Measurements from ENCODE around the gene ARL5C.
"Not testable (repeated sequence)": the region's sequence is repeated elsewhere in the genome, so short reads cannot be mapped to it uniquely, and the experiment has no call there.

Gene ARL5C

GRCh38 chr17:39141915-39142664 is 23.9 kb downstream of the ARL5C start:
- no peak for DNase-seq (ENCODE audit: low read depth in 2 of 2)

- DNase-seq (ENCODE audit: low read depth in 2 of 2) = no peak
These were observed 24.7 kb downstream of the ARL5C start for GRCh38 chr17:39141294-39141693.

- DNase-seq (ENCODE audit: low read depth in 2 of 2) = no peak
These were observed 26.4 kb downstream of the ARL5C start for GRCh38 chr17:39139561-39139960.

GRCh38 chr17:39139161-39139511 is 26.8 kb downstream of the ARL5C start:
- peak; percentile 60 to 62 for DNase-seq (ENCODE audit: low read depth in 2 of 2)

GRCh38 chr17:39138431-39139160 is 27.4 kb downstream of the ARL5C start:
- no peak for DNase-seq (ENCODE audit: low read depth in 2 of 2)

- DNase-seq (ENCODE audit: low read depth in 2 of 2) = no peak
These were observed 31.1 kb downstream of the ARL5C start for GRCh38 chr17:39134878-39135277.

- peak; percentile 82 to 83 for DNase-seq (ENCODE audit: low read depth in 2 of 2)
These were observed 33.8 kb downstream of the ARL5C start for GRCh38 chr17:39132192-39132610.

GRCh38 chr17:39131616-39132015 is 34.3 kb downstream of the ARL5C start:
- DNase-seq (ENCODE audit: low read depth in 2 of 2) = no peak

- no peak for DNase-seq (ENCODE audit: low read depth in 2 of 2)
These were observed 35.8 kb downstream of the ARL5C start for GRCh38 chr17:39130205-39130604.

- DNase-seq (ENCODE audit: low read depth in 2 of 2) = not testable (repeated sequence)
These were observed 36.4 kb downstream of the ARL5C start for GRCh38 chr17:39129544-39129943.

- DNase-seq (ENCODE audit: low read depth in 2 of 2) = no peak
These were observed 39.5 kb downstream of the ARL5C start for GRCh38 chr17:39126436-39126835.

- no peak for DNase-seq (ENCODE audit: low read depth in 2 of 2)
These were observed 40.7 kb downstream of the ARL5C start for GRCh38 chr17:39125143-39125875.

GRCh38 chr17:39123627-39124026 is 42.3 kb downstream of the ARL5C start:
- no peak for DNase-seq (ENCODE audit: low read depth in 2 of 2)

GRCh38 chr17:39122991-39123390 is 43.0 kb downstream of the ARL5C start:
- DNase-seq (ENCODE audit: low read depth in 2 of 2) = no peak

GRCh38 chr17:39121919-39122318 is 44.0 kb downstream of the ARL5C start:
- not testable (repeated sequence) for DNase-seq (ENCODE audit: low read depth in 2 of 2)

GRCh38 chr17:39118674-39119419 is 47.1 kb downstream of the ARL5C start:
- DNase-seq (ENCODE audit: low read depth in 2 of 2) = no peak

- DNase-seq (ENCODE audit: low read depth in 2 of 2) = no peak
These were observed 49.7 kb downstream of the ARL5C start for GRCh38 chr17:39116224-39116623.

GRCh38 chr17:39115135-39115534 is 50.8 kb downstream of the ARL5C start:
- peak in 1 of 2 experiments; percentile 27 for DNase-seq (ENCODE audit: low read depth in 2 of 2)

GRCh38 chr17:39114723-39115122 is 51.2 kb downstream of the ARL5C start:
- DNase-seq (ENCODE audit: low read depth in 2 of 2) = peak in 1 of 2 experiments; percentile 22

- DNase-seq (ENCODE audit: low read depth in 2 of 2) = no peak
These were observed 52.1 kb downstream of the ARL5C start for GRCh38 chr17:39113871-39114270.

GRCh38 chr17:39110435-39111136 is 55.4 kb downstream of the ARL5C start:
- DNase-seq (ENCODE audit: low read depth in 2 of 2) = no peak

Measured in fibroblast of skin of left quadriceps (primary cell).